ENCODE data around the gene WDR74. TPM values are rescaled to one million over a fixed set of nuclear protein-coding genes. Genes with fewer than 3 reads are reported as not detected.

WDR74 gene
- total and polyA plus RNA-seq, 9 of the 15 experiments (the other 6 are each of a cell fraction or from before 2014, with no cell fraction given), result 32.7 to 210 (median 114) TPM

DNA sequence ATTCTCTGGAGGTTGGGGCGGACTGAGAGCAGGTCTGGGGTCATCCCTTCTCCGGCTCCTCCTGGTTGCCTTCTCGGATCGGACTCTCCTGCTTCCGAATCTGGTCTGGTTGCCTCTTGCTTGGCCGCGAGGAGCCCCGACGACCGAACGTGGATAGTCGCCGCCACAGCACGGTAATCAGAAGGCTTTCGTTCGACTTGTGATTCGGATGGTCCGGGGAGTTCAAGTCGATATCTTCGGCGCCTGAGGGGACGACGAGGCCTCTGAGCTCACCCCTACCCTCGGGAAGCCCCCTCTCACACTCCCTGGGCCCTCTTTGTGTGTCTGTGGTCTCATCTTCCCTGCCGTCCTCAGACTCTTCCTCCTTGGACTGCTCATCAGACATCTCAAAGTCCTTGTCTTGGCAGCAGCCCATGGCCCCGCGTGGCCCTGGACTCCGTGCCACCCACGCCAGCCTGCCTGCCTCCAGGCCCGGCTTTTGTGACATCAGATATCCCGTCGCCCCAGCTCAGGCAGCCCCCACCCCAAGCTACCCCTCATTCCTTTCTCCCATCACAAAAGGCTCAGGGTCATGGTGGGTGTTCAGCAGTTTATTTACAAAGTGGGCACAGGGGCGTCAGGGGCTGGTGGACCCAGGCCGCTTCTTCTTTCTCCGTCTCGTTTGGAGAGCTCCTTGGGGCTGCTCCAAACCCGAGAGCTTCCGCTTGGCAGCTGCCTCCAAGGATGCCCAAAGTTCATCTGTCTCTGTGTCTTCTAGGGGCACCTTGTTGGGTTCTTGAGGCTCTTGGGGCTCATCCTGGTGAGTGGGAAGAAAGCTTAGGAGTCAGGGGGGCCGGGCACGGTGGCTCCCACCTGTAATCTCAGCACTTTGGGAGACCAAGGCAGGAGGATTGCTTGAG lies 6.8 kb downstream of the WDR74 start, which contains the start of gene TEX54 (continued):
- TF ChIP-seq, protein P1, sequence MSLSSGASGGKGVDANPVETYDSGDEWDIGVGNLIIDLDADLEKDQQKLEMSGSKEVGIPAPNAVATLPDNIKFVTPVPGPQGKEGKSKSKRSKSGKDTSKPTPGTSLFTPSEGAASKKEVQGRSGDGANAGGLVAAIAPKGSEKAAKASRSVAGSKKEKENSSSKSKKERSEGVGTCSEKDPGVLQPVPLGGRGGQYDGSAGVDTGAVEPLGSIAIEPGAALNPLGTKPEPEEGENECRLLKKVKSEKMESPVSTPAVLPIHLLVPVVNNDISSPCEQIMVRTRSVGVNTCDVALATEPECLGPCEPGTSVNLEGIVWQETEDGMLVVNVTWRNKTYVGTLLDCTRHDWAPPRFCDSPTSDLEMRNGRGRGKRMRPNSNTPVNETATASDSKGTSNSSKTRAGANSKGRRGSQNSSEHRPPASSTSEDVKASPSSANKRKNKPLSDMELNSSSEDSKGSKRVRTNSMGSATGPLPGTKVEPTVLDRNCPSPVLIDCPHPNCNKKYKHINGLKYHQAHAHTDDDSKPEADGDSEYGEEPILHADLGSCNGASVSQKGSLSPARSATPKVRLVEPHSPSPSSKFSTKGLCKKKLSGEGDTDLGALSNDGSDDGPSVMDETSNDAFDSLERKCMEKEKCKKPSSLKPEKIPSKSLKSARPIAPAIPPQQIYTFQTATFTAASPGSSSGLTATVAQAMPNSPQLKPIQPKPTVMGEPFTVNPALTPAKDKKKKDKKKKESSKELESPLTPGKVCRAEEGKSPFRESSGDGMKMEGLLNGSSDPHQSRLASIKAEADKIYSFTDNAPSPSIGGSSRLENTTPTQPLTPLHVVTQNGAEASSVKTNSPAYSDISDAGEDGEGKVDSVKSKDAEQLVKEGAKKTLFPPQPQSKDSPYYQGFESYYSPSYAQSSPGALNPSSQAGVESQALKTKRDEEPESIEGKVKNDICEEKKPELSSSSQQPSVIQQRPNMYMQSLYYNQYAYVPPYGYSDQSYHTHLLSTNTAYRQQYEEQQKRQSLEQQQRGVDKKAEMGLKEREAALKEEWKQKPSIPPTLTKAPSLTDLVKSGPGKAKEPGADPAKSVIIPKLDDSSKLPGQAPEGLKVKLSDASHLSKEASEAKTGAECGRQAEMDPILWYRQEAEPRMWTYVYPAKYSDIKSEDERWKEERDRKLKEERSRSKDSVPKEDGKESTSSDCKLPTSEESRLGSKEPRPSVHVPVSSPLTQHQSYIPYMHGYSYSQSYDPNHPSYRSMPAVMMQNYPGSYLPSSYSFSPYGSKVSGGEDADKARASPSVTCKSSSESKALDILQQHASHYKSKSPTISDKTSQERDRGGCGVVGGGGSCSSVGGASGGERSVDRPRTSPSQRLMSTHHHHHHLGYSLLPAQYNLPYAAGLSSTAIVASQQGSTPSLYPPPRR (CRISPR knock-in tag; IDR thresholded peaks at IDR 0.05; ENCODE audit: borderline replicate concordance), result no peak
- no peak for TF ChIP-seq ZNF717 (CRISPR knock-in tag; IDR thresholded peaks at IDR 0.05)
- TF ChIP-seq MAZ (CRISPR knock-in tag; conservative IDR thresholded peaks at IDR 0.05 in 1 of 2, IDR thresholded peaks at IDR 0.05 in 1 of 2), result no peak
- no peak for TF ChIP-seq ZNF551 (CRISPR knock-in tag; IDR thresholded peaks at IDR 0.05)
- TF ChIP-seq ARID2 (IDR thresholded peaks at IDR 0.05), result no peak
- no peak for TF ChIP-seq MEF2D (tag; conservative IDR thresholded peaks at IDR 0.05; ENCODE audit: low read depth)
- peak; percentile 49 for TF ChIP-seq SAP30 (IDR thresholded peaks at IDR 0.05; ENCODE audit: borderline replicate concordance, insufficient read depth, low read depth, low read length, poor library complexity, severe bottlenecking)
- no peak for TF ChIP-seq MEIS2 (IDR thresholded peaks at IDR 0.05; ENCODE audit: partially characterized antibody)
- TF ChIP-seq, protein P2, sequence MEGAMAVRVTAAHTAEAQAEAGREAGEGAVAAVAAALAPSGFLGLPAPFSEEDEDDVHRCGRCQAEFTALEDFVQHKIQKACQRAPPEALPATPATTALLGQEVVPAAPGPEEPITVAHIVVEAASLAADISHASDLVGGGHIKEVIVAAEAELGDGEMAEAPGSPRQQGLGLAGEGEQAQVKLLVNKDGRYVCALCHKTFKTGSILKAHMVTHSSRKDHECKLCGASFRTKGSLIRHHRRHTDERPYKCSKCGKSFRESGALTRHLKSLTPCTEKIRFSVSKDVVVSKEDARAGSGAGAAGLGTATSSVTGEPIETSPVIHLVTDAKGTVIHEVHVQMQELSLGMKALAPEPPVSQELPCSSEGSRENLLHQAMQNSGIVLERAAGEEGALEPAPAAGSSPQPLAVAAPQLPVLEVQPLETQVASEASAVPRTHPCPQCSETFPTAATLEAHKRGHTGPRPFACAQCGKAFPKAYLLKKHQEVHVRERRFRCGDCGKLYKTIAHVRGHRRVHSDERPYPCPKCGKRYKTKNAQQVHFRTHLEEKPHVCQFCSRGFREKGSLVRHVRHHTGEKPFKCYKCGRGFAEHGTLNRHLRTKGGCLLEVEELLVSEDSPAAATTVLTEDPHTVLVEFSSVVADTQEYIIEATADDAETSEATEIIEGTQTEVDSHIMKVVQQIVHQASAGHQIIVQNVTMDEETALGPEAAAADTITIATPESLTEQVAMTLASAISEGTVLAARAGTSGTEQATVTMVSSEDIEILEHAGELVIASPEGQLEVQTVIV (CRISPR knock-in tag; IDR thresholded peaks at IDR 0.05; ENCODE audit: borderline replicate concordance), result no peak
- no peak for TF ChIP-seq FOS (IDR thresholded peaks at IDR 0.05; ENCODE audit: extremely low read depth, insufficient read length)
- TF ChIP-seq RBBP5 (IDR thresholded peaks at IDR 0.05; ENCODE audit: borderline replicate concordance, insufficient read depth, low read length, poor library complexity, severe bottlenecking), result peak; percentile 69
- no peak for TF ChIP-seq XRCC3 (IDR thresholded peaks at IDR 0.05)
- no peak for TF ChIP-seq ZNF3 (CRISPR knock-in tag; IDR thresholded peaks at IDR 0.05)
- peak in 1 of 2 experiments; percentile 70; a peak in 1 of 4 replicates for TF ChIP-seq TEAD1 (CRISPR knock-in tag; IDR thresholded peaks at IDR 0.05)
- TF ChIP-seq HMGN3 (IDR thresholded peaks at IDR 0.05; ENCODE audit: borderline replicate concordance, extremely low read depth, insufficient read length, low read depth, low read length), result no peak
- TF ChIP-seq ZNF263 (CRISPR knock-in tag; IDR thresholded peaks at IDR 0.05; ENCODE audit: borderline replicate concordance), result no peak
- no peak for TF ChIP-seq ERF (CRISPR knock-in tag; IDR thresholded peaks at IDR 0.05)
- TF ChIP-seq, protein P3, sequence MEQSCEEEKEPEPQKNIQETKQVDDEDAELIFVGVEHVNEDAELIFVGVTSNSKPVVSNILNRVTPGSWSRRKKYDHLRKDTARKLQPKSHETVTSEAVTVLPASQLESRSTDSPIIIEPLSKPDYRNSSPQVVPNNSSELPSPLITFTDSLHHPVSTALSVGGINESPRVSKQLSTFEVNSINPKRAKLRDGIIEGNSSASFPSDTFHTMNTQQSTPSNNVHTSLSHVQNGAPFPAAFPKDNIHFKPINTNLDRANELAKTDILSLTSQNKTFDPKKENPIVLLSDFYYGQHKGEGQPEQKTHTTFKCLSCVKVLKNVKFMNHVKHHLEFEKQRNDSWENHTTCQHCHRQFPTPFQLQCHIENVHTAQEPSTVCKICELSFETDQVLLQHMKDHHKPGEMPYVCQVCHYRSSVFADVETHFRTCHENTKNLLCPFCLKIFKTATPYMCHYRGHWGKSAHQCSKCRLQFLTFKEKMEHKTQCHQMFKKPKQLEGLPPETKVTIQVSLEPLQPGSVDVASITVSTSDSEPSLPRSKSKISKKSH (CRISPR knock-in tag; IDR thresholded peaks at IDR 0.05), result no peak

Data from K562 (cell line).